K562 (cell line): ENCODE data around the gene PARD3. TPM values are rescaled to one million over a fixed set of nuclear protein-coding genes. Genes with fewer than 3 reads are reported as not detected.

Experiments used
- ATAC-seq: fragments of 200-7000 bp; cut with Tn5 transposase; 3 replicates; pipeline ENCODE4 v1.9.1; 2020; ENCODE audit warnings: moderate library complexity
- BruUV-seq: library from RNA; stranded (reverse); fragments of 400-500 nt; replicated peaks from 2 replicates; lab custom pipeline; 2021; lab: Mats Ljungman, UMichigan
- CTCF ChIA-PET: fragments of 300-600 bp; formaldehyde crosslinking; extraction: SDS; loops from one replicate; lab custom pipeline; 2021; ENCODE audit warnings: low intra/inter-chr PET ratio; lab: Yijun Ruan, JAX
- POLR2A ChIA-PET: fragments of 300-600, 350-650 bp; sonication (Branson Sonifier 250); formaldehyde crosslinking; extraction: SDS; loops from one replicate; lab custom pipeline; 2021; ENCODE audit warnings: antibody characterized with exemption, inconsistent platforms; lab: Yijun Ruan, JAX
- DNase-seq, 4 experiments: peaks; one replicate each; pipeline versions ENCODE4 v3.0.0 to v3.0.0-alpha.2; 2011 to 2018; ENCODE audit warnings: low spot score in 3 of 4, mixed read lengths in 3 of 4; ENCODE audit errors: extremely low read depth in 1 of 4
- FAIRE-seq: peaks from 2 replicates; lab custom pipeline; 2011; peaks lifted over from hg19 to GRCh38; lab: Jason Lieb, UNC
- H2AFZ ChIP-seq: 2 replicates; pipeline ENCODE4 v1.6.0; 2011; ENCODE audit warnings: low read depth, low read length, control low read depth, inconsistent platforms
- H3K27ac ChIP-seq: fragments of 200-600 bp; 3 replicates; pipeline ENCODE4 v1.8.0; 2011; ENCODE audit warnings: low read depth, mild to moderate bottlenecking, control low read depth, inconsistent platforms, low read length, moderate library complexity, mixed read lengths; ENCODE audit errors: extremely low read depth
- H3K27me3 ChIP-seq, 2 experiments: fragments of 300-600 bp in 1 of 2; 2 replicates in 1 of 2; 3 replicates in 1 of 2; pipeline versions ENCODE4 v1.6.0 to v1.8.0; 2011; ENCODE audit warnings: inconsistent platforms in 2 of 2, low read length in 2 of 2, mild to moderate bottlenecking in 1 of 2, mixed read lengths in 1 of 2, moderate library complexity in 1 of 2; ENCODE audit not compliant: control insufficient read depth in 2 of 2, insufficient read depth in 2 of 2
- H3K36me3 ChIP-seq: fragments of 300-600 bp; 3 replicates; pipeline ENCODE4 v1.8.0; 2011; ENCODE audit warnings: mild to moderate bottlenecking, low read length, inconsistent platforms; ENCODE audit not compliant: control insufficient read depth, insufficient read depth
- H3K4me1 ChIP-seq, 2 experiments: fragments of 200-600 bp in 1 of 2; replicated peaks in 1 of 2; 2 replicates in 1 of 2; 3 replicates in 1 of 2; pipeline versions ENCODE4 v1.5.1 to v1.8.0; 2011; ENCODE audit warnings: inconsistent platforms in 2 of 2, low read length in 2 of 2, mild to moderate bottlenecking in 1 of 2, mixed read lengths in 1 of 2, moderate library complexity in 1 of 2; ENCODE audit not compliant: control insufficient read depth in 2 of 2, insufficient read depth in 2 of 2
- H3K4me2 ChIP-seq: 2 replicates; pipeline ENCODE4 v1.6.1; 2011; ENCODE audit warnings: low read length, control low read depth, inconsistent platforms, mixed read lengths; ENCODE audit not compliant: insufficient read depth
- H3K4me3 ChIP-seq: fragments of 200-600 bp; sonication (generic), shearing (Covaris generic); 2 replicates; pipeline ENCODE4 v1.5.1; 2016; ENCODE audit warnings: control low read depth, inconsistent platforms
- H3K79me2 ChIP-seq: fragments of 200-600 bp; 3 replicates; pipeline ENCODE4 v1.8.0; 2011; ENCODE audit warnings: low read length, inconsistent platforms; ENCODE audit not compliant: control insufficient read depth, insufficient read depth
- H3K9ac ChIP-seq, 2 experiments: 2 replicates each; pipeline versions ENCODE4 v1.6.0 to v1.6.1; 2011; ENCODE audit warnings: low read depth in 2 of 2, low read length in 2 of 2, control low read depth in 1 of 2, inconsistent platforms in 1 of 2, mild to moderate bottlenecking in 1 of 2, mixed read lengths in 1 of 2; ENCODE audit not compliant: insufficient read depth in 1 of 2
- H3K9me1 ChIP-seq: one replicate; pipeline ENCODE4 v1.6.0; 2011; ENCODE audit warnings: inconsistent platforms, mild to moderate bottlenecking, low read length, moderate library complexity; ENCODE audit not compliant: control insufficient read depth, insufficient read depth
- H3K9me3 ChIP-seq: replicated peaks from 2 replicates; pipeline ENCODE4 v1.5.1; 2011; ENCODE audit warnings: low read depth, low read length, inconsistent platforms; ENCODE audit not compliant: control insufficient read depth, insufficient read depth
- H4K20me1 ChIP-seq: replicated peaks from 2 replicates; pipeline ENCODE4 v1.6.1; 2011; ENCODE audit warnings: low read length, inconsistent platforms, mixed read lengths; ENCODE audit not compliant: control insufficient read depth, insufficient read depth
- BACH1 ChIP-seq: fragments of 200-800 bp; sonication (Bioruptor generic); IDR thresholded peaks from 2 replicates; pipeline ENCODE4 v1.6.1; 2016; ENCODE audit warnings: missing genetic modification characterization, missing compliant biosample characterization
- FOXP1 ChIP-seq: sonication (generic); formaldehyde crosslinking; IDR thresholded peaks from 2 replicates; pipeline ENCODE4 v1.8.0; 2022; ENCODE audit warnings: mild to moderate bottlenecking, missing genetic modification reagents
- HDAC6 ChIP-seq: IDR thresholded peaks from 2 replicates; pipeline ENCODE4 v1.6.1; 2012; ENCODE audit warnings: low read depth, mild to moderate bottlenecking, control low read depth, inconsistent platforms, low read length, moderate library complexity
- IFI16 ChIP-seq: fragments of 250-450 bp; sonication (Bioruptor Pico); IDR thresholded peaks from 2 replicates; pipeline ENCODE4 v2.1.2; 2022; ENCODE audit warnings: mild to moderate bottlenecking, inconsistent platforms
- KDM1A ChIP-seq, 2 experiments: fragments of 450-650 bp; IDR thresholded peaks; 2 replicates each; pipeline ENCODE4 v1.6.1; 2016; ENCODE audit warnings: mild to moderate bottlenecking in 2 of 2
- MED1 ChIP-seq: sonication (generic); formaldehyde crosslinking; IDR thresholded peaks from 2 replicates; pipeline ENCODE4 v1.8.1; 2023; ENCODE audit warnings: missing genetic modification reagents, borderline replicate concordance
- MEF2A ChIP-seq: IDR thresholded peaks from 2 replicates; pipeline ENCODE4 v1.6.1; 2011; ENCODE audit warnings: low read depth, mild to moderate bottlenecking, low read length, moderate library complexity; ENCODE audit not compliant: control insufficient read depth
- NFE2 ChIP-seq: IDR thresholded peaks from 2 replicates; pipeline ENCODE4 v1.6.1; 2014; ENCODE audit warnings: antibody characterized with exemption, low read depth
- RBM39 ChIP-seq: fragments of 200-400 bp; formaldehyde crosslinking; optimal IDR thresholded peaks from 2 replicates; pipeline ENCODE3; 2018; ENCODE audit warnings: low read depth, low read length
- SLC30A9 ChIP-seq: fragments of 250-450 bp; sonication (Bioruptor Pico); IDR thresholded peaks from 2 replicates; pipeline ENCODE4 v1.8.0; 2022; ENCODE audit warnings: mild to moderate bottlenecking, moderate library complexity
- SRSF1 ChIP-seq: fragments of 200-400 bp; formaldehyde crosslinking; IDR thresholded peaks from 2 replicates; pipeline ENCODE4 v1.6.1; 2017; ENCODE audit warnings: mild to moderate bottlenecking, low read depth, low read length, moderate library complexity
- SRSF7 ChIP-seq: fragments of 200-400 bp; formaldehyde crosslinking; optimal IDR thresholded peaks from 2 replicates; pipeline ENCODE3; 2017; ENCODE audit warnings: mild to moderate bottlenecking, low read depth, low read length
- TEAD1 ChIP-seq, 2 experiments: fragments of 450-650 bp in 1 of 2; sonication (generic) in 1 of 2; formaldehyde crosslinking; IDR thresholded peaks; 2 replicates each; pipeline versions ENCODE4 v1.4.0 to v1.8.0; 2020 to 2022; ENCODE audit warnings: mild to moderate bottlenecking in 2 of 2, missing genetic modification reagents in 1 of 2
- ZNF253 ChIP-seq: fragments of 250-450 bp; sonication (Bioruptor Pico); conservative IDR thresholded peaks from 2 replicates; pipeline ENCODE4 v1.6.1; 2021; ENCODE audit warnings: mild to moderate bottlenecking
- ZNF324 ChIP-seq: fragments of 250-450 bp; sonication (Bioruptor Pico); IDR thresholded peaks from 2 replicates; pipeline ENCODE4 v1.4.0; 2020; ENCODE audit warnings: mild to moderate bottlenecking
- WGBS: fragments of 100-300 bp; shearing (Covaris generic); methylation state at CpG from one replicate; pipeline ENCODE4 v1.1.6; 2016; ENCODE audit warnings: low coverage, mixed read lengths; ENCODE audit not compliant: insufficient coverage; ENCODE audit errors: missing lambda C conversion rate; 5-methylcytosine and 5-hydroxymethylcytosine counted together
- in situ Hi-C: fragments of 300-500 bp; cut with MboI; formaldehyde crosslinking; loops from 4 replicates; pipeline ENCODE4 v1.15.0; 2018; ENCODE audit warnings: inconsistent platforms, mixed read lengths
- intact Hi-C: fragments of 100-400 bp; cut with micrococcal nuclease; formaldehyde crosslinking; loops from 2 replicates; pipeline ENCODE4 v1.14.2; 2022
- polyA plus RNA-seq, 8 experiments: library from polyadenylated mRNA; depleted of rRNA in 4 of 8; stranded (reverse) in 5 of 8; unstranded in 3 of 8; fragments of >200 nt; fragmentation: Nextera tagmentation in 2 of 8; fragmentation: Illumina TruSeq in 1 of 8; extraction: Ambion mirVana in 2 of 8; extraction: Trizol in 1 of 8; gene quantifications; 2 replicates each; pipeline versions ENCODE4 v1.2.1 to v1.2.3, GENCODE V29; 2011 to 2014; ENCODE audit warnings: inconsistent platforms in 1 of 8, missing spikeins in 1 of 8
- total RNA-seq, 7 experiments: library from RNA; depleted of rRNA in 6 of 7; stranded (reverse); fragments of >200 nt in 6 of 7; fragmentation: Illumina TruSeq in 2 of 7; extraction: Trizol in 2 of 7; gene quantifications; 2 replicates each; pipeline versions ENCODE4 v1.2.1 to v1.2.3, GENCODE V29; 2011 to 2021; ENCODE audit warnings: low replicate concordance in 1 of 7

PARD3 gene
- total and polyA plus RNA-seq, 9 of the 15 experiments (the other 6 are each of a cell fraction or from before 2014, with no cell fraction given) = 2.7 to 11.7 (median 7.7) TPM

GRCh38 chr10:34618611-34619010, 196.5 kb downstream of the PARD3 start:
- POLR2A ChIA-PET = interaction anchor here (0.8 kb wide), 1 partner anchor 294 kb away, joined by 3 read pairs; no protein-coding TSS in a partner anchor
- Histone ChIP-seq H3K27me3 (no peaks in the 10 kb centered on the region; a peak in 1 of 5 replicates), H3K4me1 (no peaks in the 10 kb centered on the region), H4K20me1 (no peaks in the 10 kb centered on the region), H3K9me1 (no peaks in the 10 kb centered on the region), H3K4me2 (no peak overlapping the region), H3K9me3 (no peaks in the 10 kb centered on the region), H3K79me2 (no peaks in the 10 kb centered on the region)
- no TSS peak for BruUV-seq
- FAIRE-seq (no peak), DNase-seq (no peak)
- intact Hi-C loops = no loop called here
- no peak for TF ChIP-seq HDAC6
- no peak for TF ChIP-seq SLC30A9 (CRISPR knock-in tag)
- TF ChIP-seq KDM1A (IDR thresholded peaks at IDR 0.05) = no peak
- no peak for TF ChIP-seq MEF2A
- no peak for TF ChIP-seq IFI16 (CRISPR knock-in tag)
- no peak for TF ChIP-seq SRSF1
- no peak for TF ChIP-seq NFE2
- no peak for TF ChIP-seq FOXP1 (CRISPR knock-in tag)
- no peak for TF ChIP-seq SRSF7
- TF ChIP-seq TEAD1 (CRISPR knock-in tag; IDR thresholded peaks at IDR 0.05) = no peak
- no peak for TF ChIP-seq RBM39
- TF ChIP-seq ZNF253 (CRISPR knock-in tag) = no peak
- no peak for TF ChIP-seq BACH1 (tag)
- TF ChIP-seq ZNF324 (CRISPR knock-in tag) = no peak
- TF ChIP-seq MED1 = no peak
- TF ChIP-seq, all 486 proteins: peak for 0
- 8% methylated on average over 2 of the region's 2 CpGs for WGBS
- no peaks in the 10 kb centered on the region for H3K36me3 ChIP-seq
- no peak for ATAC-seq
- H3K27ac ChIP-seq = no peak overlapping the region
- no peak overlapping the region for H3K9ac ChIP-seq
- CTCF ChIA-PET = no interaction called here
- no peak overlapping the region for H2AFZ ChIP-seq
- in situ Hi-C loops = no loop called here
- H3K4me3 ChIP-seq = no peak overlapping the region
